Measurements from ENCODE around the gene AHRR. TPM values are rescaled to one million over a fixed set of nuclear protein-coding genes. Genes with fewer than 3 reads are reported as not detected.

Gene AHRR
- polyA plus RNA-seq, 3 donors = 0.15 TPM; not detected in 1

DNA sequence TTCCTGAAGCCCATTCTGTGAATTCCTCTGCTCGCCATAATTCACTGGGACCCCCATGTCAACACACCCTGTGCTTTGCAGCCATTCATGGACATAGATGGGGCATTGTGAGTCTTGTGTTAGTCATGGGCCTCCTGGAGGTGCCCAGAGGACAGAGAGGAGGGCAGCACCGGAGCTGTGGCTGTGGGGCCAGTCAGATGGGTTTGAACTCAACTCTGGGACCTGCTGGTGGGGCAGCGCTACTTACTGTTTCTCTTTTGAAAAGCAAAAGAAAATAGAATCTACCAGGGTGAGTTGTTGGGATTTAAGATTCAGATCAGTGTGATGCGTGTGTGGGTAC lies 110.2 kb downstream of the AHRR start:
- intact Hi-C loops (cut with micrococcal nuclease) = loop anchor here in 1 of 2 donors (2.0 kb wide), 1 partner anchor 115 kb away; no protein-coding TSS in a partner anchor
- Histone ChIP-seq H3K27ac (ENCODE audit: low read depth in 1 of 2, low read length in 2 of 2) (no peak overlapping the region), H3K4me1 (ENCODE audit: control insufficient read depth in 1 of 2, insufficient read depth in 2 of 2, low read length in 2 of 2) (no peaks in the 10 kb centered on the region), H3K4me2 (replicated peaks; ENCODE audit: extremely low read depth, low read length, poor library complexity, severe bottlenecking) (no peak overlapping the region), H3K9me3 (replicated peaks in 1 of 2; ENCODE audit: control insufficient read depth in 1 of 2, insufficient read depth in 1 of 2, low read length in 2 of 2) (no peaks in the 10 kb centered on the region), H3K4me3 (replicated peaks in 1 of 3; ENCODE audit: low read depth in 2 of 3, low read length in 3 of 3) (no peak overlapping the region), H2AFZ (ENCODE audit: insufficient read depth, low read depth, low read length, poor library complexity, severe bottlenecking) (no peak overlapping the region), H3K9ac (ENCODE audit: insufficient read depth, low read length, poor library complexity, severe bottlenecking) (no peak overlapping the region), H3K36me3 (replicated peaks in 1 of 2; ENCODE audit: control insufficient read depth in 1 of 2, insufficient read depth in 2 of 2, low read length in 2 of 2) (no peaks in the 10 kb centered on the region), H3K27me3 (ENCODE audit: control insufficient read depth in 2 of 2, insufficient read depth in 2 of 2, low read length in 2 of 2) (no peaks in the 10 kb centered on the region), H3K79me2 (ENCODE audit: insufficient read depth, low read length) (no peaks in the 10 kb centered on the region), H4K20me1 (ENCODE audit: insufficient read depth, low read length) (no peaks in the 10 kb centered on the region)
- peaks cover 0 to 4% (median 0%) of the 10 kb centered on the region in 7 donors for H3K9me3 Mint-ChIP-seq
- no peaks in the 10 kb centered on the region for H3K36me3 Mint-ChIP-seq
- H3K4me3 Mint-ChIP-seq = no peak overlapping the region
- H3K27ac Mint-ChIP-seq = no peak overlapping the region
- H3K27me3 Mint-ChIP-seq (ENCODE audit: low read depth in 3 of 3) = peaks cover 8 to 14% (median 13%) of the 10 kb centered on the region in 3 donors
- H3K4me1 Mint-ChIP-seq = no peaks in the 10 kb centered on the region
- TF ChIP-seq, protein P1, sequence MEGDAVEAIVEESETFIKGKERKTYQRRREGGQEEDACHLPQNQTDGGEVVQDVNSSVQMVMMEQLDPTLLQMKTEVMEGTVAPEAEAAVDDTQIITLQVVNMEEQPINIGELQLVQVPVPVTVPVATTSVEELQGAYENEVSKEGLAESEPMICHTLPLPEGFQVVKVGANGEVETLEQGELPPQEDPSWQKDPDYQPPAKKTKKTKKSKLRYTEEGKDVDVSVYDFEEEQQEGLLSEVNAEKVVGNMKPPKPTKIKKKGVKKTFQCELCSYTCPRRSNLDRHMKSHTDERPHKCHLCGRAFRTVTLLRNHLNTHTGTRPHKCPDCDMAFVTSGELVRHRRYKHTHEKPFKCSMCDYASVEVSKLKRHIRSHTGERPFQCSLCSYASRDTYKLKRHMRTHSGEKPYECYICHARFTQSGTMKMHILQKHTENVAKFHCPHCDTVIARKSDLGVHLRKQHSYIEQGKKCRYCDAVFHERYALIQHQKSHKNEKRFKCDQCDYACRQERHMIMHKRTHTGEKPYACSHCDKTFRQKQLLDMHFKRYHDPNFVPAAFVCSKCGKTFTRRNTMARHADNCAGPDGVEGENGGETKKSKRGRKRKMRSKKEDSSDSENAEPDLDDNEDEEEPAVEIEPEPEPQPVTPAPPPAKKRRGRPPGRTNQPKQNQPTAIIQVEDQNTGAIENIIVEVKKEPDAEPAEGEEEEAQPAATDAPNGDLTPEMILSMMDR (IDR thresholded peaks at IDR 0.05) = no peak
- 94% methylated on average over 2 of the region's 4 CpGs for WGBS (ENCODE audit: insufficient coverage)
- DNase-seq = no peak

DNA sequence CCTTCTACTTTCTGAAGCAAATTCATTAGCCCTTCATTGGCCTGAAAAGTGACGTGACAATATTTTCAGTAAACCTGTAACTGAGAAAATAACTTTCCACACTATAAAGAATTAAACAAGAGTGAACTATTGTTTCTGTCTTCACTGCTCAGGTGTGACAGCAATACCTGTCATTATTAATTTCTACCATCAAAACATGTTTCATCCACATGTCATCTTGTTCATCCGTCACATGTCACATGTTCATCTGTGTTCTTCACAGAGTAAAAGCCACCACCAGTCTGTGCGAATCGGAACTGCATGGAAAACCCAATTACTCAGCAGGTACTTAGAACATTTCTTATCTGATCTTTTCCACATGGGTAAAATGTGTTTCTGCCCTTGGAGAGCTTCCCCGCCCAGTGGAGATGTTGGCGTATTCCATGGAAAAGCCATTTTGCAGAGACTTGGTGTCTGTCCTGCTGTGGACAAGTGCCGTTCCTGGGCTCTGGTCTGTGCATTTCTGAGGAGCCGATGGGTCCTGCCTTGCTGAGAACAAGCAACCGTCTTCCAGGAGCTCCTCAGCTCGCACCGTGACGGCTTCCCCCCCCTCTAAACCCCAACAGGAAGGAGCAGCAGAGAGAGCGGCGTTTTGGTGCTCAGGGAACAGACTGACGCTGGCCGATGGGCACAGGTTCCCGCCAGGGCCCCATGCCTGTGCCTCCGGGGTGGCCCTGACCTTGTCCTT lies 110.8 kb downstream of the AHRR start:
- no peaks in the 10 kb centered on the region for H3K79me2 ChIP-seq (ENCODE audit: insufficient read depth, low read length)
- H3K9ac ChIP-seq (ENCODE audit: insufficient read depth, low read length, poor library complexity, severe bottlenecking) = no peak overlapping the region
- Mint-ChIP-seq H3K9me3 (peaks cover 0 to 4% (median 0%) of the 10 kb centered on the region in 7 donors), H3K27ac (peak overlapping the region in 1 of 7 donors; percentile 2), H3K4me1 (no peaks in the 10 kb centered on the region), H3K4me3 (no peak overlapping the region), H3K27me3 (ENCODE audit: low read depth in 3 of 3) (peaks cover 7 to 13% (median 13%) of the 10 kb centered on the region in 3 donors), H3K36me3 (no peaks in the 10 kb centered on the region)
- no peaks in the 10 kb centered on the region for H3K36me3 ChIP-seq (replicated peaks in 1 of 2; ENCODE audit: control insufficient read depth in 1 of 2, insufficient read depth in 2 of 2, low read length in 2 of 2)
- no peak overlapping the region for H3K27ac ChIP-seq (ENCODE audit: low read depth in 1 of 2, low read length in 2 of 2)
- no peak overlapping the region for H3K4me2 ChIP-seq (replicated peaks; ENCODE audit: extremely low read depth, low read length, poor library complexity, severe bottlenecking)
- no peak for DNase-seq
- no peak overlapping the region for H2AFZ ChIP-seq (ENCODE audit: insufficient read depth, low read depth, low read length, poor library complexity, severe bottlenecking)
- H3K4me1 ChIP-seq (ENCODE audit: control insufficient read depth in 1 of 2, insufficient read depth in 2 of 2, low read length in 2 of 2) = no peaks in the 10 kb centered on the region
- H4K20me1 ChIP-seq (ENCODE audit: insufficient read depth, low read length) = no peaks in the 10 kb centered on the region
- H3K9me3 ChIP-seq (replicated peaks in 1 of 2; ENCODE audit: control insufficient read depth in 1 of 2, insufficient read depth in 1 of 2, low read length in 2 of 2) = no peaks in the 10 kb centered on the region
- TF ChIP-seq, protein P1 (IDR thresholded peaks at IDR 0.05) = no peak
- H3K4me3 ChIP-seq (replicated peaks in 1 of 3; ENCODE audit: low read depth in 2 of 3, low read length in 3 of 3) = no peak overlapping the region
- intact Hi-C loops (cut with micrococcal nuclease) = no loop called here
- 79% methylated on average over 18 of the region's 18 CpGs for WGBS (ENCODE audit: insufficient coverage)
- H3K27me3 ChIP-seq (ENCODE audit: control insufficient read depth in 2 of 2, insufficient read depth in 2 of 2, low read length in 2 of 2) = no peaks in the 10 kb centered on the region
